Measurements from ENCODE around the gene STAT3.
A peak's percentile ranks its signal among the peaks of the same experiment; 100 is the strongest.
"Not testable (repeated sequence)": the region's sequence is repeated elsewhere in the genome, so short reads cannot be mapped to it uniquely, and the experiment has no call there.

Gene STAT3

DNA sequence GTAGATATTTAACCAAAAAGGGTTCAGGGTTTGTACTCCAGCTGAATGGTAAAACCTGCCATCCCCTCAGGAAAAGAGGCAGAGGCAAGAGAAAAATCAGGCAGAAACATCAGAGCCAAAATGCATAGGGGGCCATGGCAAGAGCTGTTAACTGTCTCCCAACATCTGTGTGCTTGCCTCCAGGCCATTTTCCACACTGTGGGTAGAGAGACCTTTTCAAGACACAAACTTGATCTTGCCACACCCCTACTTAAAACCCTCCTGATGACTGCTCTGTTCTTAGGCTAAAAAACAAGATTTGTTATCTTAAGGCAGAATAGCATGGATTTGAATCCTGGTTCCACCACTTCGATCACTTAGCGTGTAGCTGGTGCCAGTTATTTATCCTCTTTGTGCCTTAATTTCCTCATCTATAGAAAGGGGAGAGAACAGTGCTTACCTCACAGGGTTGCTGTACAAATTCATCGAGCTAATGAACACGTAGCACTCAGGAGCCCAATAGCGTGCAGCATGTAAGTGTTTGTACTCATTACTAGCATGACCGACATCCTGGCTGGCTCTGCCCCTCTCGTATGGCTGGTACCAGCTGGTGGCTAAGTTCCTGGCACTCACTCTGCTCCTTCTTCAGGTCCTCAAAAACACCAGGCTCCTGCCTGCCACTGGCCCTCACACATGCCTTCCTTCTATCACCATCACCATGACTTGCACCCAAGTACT is 25.8 kb downstream of the STAT3 start:
- in situ Hi-C loops (cut with MboI; ENCODE audit: low pct_unique_long_range_greater_than_20kb, low sequenced_read_pairs), result no loop called here
- no peak for DNase-seq

DNA sequence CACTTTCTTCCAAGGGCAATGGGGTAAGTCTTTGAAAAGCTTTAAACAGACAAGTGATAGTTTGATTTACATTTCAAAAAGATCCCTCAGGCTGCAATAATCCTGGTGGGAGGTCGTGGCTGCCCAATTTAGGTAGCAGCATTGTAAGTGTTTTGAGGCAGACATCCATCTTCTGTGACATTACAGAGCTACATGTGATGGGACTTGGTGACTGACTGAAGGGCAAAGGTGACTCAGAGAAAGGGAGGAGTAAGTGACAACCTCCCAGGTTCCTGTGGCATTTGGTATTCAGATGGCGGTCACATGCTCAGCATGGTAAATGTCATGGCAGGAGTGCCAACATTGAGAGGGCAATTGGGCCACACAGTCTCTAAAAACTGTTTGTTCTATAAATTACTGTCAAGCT is 26.5 kb downstream of the STAT3 start:
- DNase-seq, result no peak

DNA sequence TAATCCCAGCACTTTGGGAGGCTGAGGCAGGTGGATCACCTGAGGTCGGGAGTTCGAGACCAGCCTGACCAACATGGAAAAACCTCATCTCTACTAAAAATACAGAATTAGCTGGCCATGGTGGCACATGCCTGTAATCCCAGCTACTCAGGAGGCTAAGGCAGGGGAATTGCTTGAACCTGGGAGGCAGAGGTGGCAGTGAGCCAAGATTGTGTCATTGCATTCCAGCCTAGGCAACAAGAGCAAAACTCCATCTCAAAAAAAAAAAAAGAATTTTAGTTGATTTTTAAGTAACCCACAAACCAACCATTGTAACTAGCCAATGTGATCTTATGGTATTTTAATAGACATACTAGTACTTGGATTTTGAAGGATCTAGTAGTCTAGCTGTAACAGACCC is 27.9 kb downstream of the STAT3 start:
- DNase-seq; in situ Hi-C loops (cut with MboI; ENCODE audit: low pct_unique_long_range_greater_than_20kb, low sequenced_read_pairs): not testable (repeated sequence)

More for the DNA sequence above, 26.5 kb downstream of the STAT3 start:
- in situ Hi-C loops (cut with MboI; ENCODE audit: low pct_unique_long_range_greater_than_20kb, low sequenced_read_pairs), result no loop called here

DNA sequence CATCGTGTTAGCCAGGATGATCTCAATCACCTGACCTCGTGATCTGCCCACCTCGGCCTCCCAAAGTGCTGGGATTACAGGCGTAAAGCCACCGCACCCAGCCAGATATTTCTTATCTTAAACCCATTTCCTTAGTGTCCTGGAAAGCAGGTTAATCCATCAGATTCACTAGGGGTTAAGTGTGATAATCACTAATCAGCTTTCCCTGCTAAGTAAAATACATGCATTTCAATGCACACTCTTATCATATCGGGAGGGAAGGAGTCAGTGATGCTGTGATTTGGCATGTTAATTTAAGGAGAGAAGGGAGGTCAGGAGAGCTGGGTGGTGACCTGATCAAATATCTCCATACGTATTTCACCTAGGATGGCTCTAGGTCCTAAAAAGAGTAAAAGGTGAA is 29.1 kb downstream of the STAT3 start:
- no peak for DNase-seq
- in situ Hi-C loops (cut with MboI; ENCODE audit: low pct_unique_long_range_greater_than_20kb, low sequenced_read_pairs), result no loop called here

DNA sequence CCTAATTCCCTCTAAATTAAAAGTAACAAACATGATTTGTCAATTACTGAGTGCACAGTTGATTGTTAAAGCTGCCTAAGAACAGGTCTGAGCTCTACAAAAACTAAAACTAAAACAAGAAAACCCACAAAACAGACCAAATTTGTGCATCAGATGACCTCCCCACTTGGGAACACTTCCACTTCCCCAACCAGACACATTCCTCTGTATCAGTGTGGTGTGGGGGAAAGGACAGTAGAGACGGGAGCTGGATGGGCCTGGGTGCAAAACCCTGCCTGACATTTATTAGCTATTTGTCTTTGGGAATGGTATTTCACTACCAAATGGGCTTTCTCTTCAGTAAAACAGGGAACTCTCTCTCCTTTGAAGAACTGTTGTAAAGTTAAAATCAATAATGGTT is 29.8 kb downstream of the STAT3 start:
- in situ Hi-C loops (cut with MboI; ENCODE audit: low pct_unique_long_range_greater_than_20kb, low sequenced_read_pairs), result no loop called here
- DNase-seq, result no peak

DNA sequence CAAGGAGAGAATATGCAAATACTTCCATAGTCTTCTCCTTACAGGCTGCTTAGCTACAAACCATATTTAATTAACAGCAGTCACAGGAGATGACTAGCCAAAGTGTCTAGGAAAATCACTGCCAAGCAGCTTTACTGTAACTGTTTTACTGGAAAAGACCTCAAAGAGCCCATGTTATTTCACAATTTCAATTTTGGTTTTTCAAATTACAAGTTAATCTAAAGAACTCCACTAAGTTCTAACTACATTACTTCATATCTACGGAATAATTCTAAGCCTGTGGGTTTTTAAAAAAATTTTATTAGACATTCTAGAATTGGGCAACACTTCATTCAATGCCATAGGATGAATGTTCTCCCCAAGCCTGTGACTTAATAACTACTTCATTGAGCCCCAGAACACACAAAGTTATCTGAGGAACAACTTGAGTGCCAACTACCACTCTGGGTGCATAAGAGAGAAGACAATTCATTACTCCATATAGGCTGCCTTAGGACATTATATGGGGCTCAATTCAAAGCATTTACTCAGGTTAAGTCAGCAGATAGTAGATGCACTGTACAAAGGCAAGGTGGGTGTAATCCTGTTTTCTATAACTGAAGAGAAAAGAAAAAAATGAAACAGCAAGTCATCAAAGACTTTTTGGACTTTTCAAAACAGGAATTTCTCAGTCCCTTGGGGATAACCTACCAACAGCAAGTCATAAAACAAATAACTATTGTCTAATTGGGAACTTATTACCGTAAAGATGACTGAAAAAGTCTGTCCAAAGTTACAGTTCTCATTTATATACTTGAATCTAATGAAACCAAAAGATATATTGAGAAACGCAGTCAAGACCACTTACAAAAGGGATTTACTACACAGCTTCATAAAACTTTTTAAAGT is 33.0 kb downstream of the STAT3 start:
- in situ Hi-C loops (cut with MboI; ENCODE audit: low pct_unique_long_range_greater_than_20kb, low sequenced_read_pairs), result no loop called here
- DNase-seq, result no peak

DNA sequence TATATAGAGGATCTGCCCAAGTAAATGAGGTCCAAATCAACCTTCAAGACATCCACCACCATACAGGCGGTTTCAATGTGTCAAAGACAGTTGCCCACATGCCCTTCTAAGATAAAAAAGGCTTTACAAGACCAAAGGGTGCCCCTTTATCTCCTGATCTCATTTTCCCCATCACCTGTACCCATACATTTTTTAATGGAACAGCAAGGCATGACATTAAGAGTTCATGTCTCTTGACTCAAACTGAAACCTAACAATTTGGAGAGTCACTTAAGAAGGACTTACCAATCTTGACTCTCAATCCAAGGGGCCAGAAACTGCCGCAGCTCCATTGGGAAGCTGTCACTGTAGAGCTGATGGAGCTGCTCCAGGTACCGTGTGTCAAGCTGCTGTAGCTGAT is 40.1 kb downstream of the STAT3 start:
- DNase-seq, result no peak
- in situ Hi-C loops (cut with MboI; ENCODE audit: low pct_unique_long_range_greater_than_20kb, low sequenced_read_pairs), result no loop called here

DNA sequence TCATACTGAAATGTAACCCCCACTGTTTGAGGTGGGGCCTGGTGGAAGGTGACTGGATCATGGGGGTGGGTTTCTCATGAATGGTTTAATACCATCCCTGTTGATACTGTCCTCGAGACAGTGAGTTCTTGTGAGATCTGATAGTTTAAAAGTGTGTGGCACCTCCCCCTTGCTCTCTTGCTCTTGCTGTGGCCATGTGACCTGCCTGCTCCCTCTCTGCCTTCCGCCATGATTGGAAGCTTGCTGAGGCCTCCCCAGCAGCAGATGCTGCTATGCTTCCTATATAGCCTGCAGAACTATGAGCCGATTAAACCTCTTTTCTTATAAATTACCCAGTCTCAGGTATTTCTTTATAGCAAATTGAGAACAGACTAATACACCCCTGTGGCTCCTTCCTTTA is 40.6 kb downstream of the STAT3 start:
- no peak for DNase-seq
- in situ Hi-C loops (cut with MboI; ENCODE audit: low pct_unique_long_range_greater_than_20kb, low sequenced_read_pairs), result no loop called here

DNA sequence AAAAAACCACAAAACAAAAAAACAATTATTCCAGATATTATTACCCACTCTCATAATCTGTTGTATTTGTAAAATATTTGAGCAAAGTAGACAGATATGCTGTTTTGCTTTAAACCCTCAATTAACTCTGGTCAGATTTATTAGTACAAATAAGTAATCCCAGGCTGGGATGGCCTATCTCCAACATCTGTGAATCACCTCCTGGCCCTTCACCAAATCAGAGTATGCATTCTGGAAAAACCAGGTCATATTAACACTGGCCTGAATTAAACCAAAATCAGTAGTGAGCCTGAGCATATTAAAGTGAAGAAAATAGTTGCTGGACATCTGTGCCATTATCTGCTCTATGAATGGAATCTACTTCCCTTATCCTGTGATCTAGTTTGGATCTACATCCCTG is 41.0 kb downstream of the STAT3 start:
- in situ Hi-C loops (cut with MboI; ENCODE audit: low pct_unique_long_range_greater_than_20kb, low sequenced_read_pairs), result no loop called here
- no peak for DNase-seq

DNA sequence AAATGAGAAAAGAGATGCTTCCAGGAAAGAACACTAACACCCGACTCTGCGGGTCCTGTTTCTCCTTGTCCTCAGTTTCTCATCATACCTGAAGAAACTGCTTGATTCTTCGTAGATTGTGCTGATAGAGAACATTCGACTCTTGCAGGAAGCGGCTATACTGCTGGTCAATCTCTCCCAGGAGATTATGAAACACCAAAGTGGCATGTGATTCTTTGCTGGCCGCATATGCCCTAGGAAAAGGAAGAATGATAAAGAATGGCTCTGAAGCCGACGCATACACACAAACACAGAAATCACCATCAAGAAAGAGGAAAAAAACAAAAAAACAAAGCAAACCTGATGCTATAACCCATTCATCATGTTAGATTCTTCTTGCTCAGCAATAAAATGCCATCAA is 41.8 kb downstream of the STAT3 start:
- no peak for DNase-seq
- in situ Hi-C loops (cut with MboI; ENCODE audit: low pct_unique_long_range_greater_than_20kb, low sequenced_read_pairs), result no loop called here

DNA sequence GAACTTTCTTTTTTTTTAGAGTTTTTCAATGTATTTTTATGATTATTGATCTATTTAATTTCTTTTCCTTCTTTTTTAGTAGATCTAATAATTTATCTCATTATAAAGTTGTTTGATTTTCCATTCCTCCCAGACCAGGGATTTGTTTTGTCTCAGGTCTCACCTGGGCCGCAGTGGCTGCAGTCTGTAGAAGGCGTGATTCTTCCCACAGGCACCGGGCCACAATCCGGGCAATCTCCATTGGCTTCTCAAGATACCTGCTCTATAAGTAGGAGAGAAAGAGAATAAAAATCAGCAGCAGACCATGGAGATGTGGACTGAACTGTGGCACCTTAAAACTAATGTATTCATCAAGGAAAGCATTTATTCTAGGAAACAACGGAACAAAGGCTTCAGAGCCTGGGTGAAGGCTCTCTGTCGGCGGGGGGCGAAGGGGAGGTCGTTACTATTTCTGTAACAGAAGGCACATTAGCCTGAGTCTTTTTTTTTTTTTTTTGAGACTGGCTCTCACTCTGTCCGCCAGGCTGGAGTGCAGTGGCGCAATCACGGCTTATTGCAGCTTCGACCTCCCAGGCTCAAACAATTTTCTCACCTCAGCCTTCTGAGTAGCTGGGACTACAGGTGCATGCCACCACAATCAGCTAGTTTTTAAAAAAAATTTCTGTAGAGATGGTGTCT is 42.7 kb downstream of the STAT3 start:
- in situ Hi-C loops (cut with MboI; ENCODE audit: low pct_unique_long_range_greater_than_20kb, low sequenced_read_pairs), result no loop called here
- peak; percentile 28 for DNase-seq

DNA sequence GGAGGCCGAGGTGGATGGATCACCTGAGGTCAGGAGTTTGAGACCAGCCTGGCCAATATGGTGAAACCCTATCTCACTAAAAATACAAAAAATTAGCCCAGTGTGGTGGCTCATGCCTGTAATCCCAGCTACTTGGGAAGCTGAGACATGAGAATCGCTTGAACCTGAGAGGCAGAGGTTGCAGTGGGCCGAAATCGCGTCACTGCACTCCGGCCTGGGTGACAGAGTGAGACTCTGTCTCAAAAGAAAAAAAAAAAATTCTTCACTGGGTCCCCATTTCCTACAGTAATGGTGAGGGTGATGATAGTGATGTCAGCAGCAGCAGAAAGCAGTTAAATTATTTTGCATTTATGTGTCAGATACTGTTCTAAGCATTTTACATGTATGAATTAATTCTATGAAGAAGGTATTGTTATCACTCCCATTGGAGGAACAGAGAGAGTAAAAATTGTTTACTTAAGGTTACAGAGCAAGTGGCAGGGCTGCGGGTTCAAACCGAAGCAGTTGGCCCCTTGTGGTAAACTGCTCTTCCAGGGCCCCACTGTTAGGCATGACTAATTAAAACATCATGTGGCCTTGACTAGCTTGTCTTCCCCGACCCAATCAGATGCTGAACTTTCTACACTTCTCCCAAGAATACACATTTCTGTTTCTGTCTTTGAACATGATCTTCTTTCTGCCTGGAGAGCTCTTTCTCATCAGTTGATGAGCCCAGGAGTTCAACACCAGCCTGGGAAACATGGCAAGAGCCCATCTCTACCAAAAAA is 45.8 kb downstream of the STAT3 start:
- peak; percentile 41 for DNase-seq
- in situ Hi-C loops (cut with MboI; ENCODE audit: low pct_unique_long_range_greater_than_20kb, low sequenced_read_pairs), result no loop called here

DNA sequence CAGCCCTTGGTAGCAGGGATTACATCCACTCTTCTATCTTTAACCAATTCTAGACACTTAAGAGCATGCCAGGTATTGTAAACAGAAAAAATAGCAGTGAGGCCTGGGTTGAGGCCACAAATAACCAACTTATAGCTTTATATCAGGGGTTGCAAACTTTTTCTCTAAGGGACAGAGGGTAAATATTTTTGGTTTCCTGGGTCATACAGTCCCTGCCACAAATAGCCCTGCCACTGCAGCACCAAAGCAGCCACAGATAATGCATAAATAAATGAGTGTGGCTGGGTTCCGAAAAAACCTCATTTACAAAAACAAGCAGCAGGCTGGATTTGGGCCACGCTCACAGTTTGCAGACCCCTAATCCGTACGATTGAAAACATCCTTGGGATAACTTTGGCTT is 46.7 kb downstream of the STAT3 start:
- in situ Hi-C loops (cut with MboI; ENCODE audit: low pct_unique_long_range_greater_than_20kb, low sequenced_read_pairs), result no loop called here
- no peak for DNase-seq

DNA sequence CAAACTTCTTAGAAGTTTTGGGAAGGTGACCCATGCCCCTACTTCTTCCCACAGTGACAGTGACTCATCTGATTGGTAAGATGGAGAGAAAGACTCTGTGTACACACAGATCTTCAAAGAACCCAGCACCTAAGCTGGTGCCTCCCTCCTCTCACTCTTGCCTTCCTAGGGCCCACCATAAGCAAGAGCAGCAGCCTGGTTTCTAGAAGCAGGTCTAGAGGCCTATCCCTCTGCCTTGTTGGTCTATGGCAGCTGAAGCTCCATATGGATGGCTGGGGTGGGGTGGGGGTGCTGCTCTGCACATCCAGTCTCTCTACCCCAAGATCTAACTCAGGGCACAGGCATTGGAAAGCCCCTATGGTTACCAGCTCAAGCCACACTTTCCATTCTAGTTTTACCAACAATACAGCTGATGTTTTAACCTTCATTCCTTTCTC is 47.5 kb downstream of the STAT3 start:
- DNase-seq, result no peak
- in situ Hi-C loops (cut with MboI; ENCODE audit: low pct_unique_long_range_greater_than_20kb, low sequenced_read_pairs), result no loop called here

DNA sequence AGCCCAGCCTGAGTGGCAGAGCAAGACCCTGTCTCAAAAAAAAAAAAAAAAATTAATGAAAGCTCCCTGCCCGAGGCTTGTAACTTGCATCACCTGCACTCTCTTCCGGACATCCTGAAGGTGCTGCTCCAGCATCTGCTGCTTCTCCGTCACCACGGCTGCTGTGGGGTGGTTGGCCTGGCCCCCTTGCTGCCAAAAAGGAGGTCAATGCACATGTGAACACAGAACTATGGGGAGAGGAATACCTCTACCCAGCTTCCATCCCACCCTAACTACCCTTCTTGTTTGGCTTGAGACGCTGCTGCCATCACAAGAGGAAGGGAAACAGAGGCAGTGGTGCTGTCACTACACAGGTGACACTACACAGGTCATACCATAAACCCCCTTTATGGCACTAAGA is 49.0 kb downstream of the STAT3 start:
- in situ Hi-C loops (cut with MboI; ENCODE audit: low pct_unique_long_range_greater_than_20kb, low sequenced_read_pairs), result loop anchor here (10.0 kb wide), 1 partner anchor 46 kb away; the partner anchor contains the start of gene STAT3
- no peak for DNase-seq

DNA sequence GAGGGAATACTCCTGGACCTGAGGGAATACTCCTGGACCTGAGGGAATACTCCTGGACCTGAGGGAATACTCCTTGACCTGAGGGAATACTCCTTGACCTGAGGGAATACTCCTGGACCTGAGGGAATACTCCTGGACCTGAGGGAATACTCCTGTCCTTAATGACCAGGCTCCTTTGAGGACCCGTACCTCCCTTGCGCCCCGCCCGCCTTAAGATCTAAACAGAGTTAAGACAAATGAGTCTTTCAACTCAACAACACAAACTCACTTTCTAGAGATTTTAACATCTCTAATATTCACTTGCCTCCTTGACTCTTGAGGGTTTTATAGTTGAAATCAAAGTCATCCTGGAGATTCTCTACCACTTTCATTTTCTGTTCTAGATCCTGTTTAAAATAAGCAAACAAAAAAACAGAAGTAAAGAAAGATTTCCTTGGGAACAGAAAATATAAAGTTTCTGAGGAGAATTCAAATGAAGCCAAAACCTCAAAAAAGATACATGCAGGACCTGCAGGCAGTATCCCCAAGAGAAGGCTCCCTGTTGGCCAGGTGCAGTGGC is 49.7 kb downstream of the STAT3 start:
- no peak for DNase-seq
- in situ Hi-C loops (cut with MboI; ENCODE audit: low pct_unique_long_range_greater_than_20kb, low sequenced_read_pairs), result loop anchor here (10.0 kb wide), 1 partner anchor 46 kb away; the partner anchor contains the start of gene STAT3

DNA sequence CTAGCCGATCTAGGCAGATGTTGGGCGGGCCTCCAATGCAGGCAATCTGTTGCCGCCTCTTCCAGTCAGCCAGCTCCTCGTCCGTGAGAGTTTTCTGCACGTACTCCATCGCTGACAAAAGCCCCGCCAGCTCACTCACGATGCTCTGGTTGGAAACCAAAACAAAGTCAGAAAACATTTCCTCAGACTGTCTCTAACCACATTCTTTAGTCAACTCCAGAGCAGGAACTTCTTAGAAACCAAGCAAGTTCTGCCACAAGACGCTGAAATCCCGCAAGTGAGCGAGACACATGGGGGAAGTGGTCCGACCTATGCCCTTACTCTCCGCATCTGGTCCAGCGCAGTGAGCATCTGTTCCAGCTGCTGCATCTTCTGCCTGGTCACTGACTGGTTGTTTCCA is 50.8 kb downstream of the STAT3 start:
- no peak for DNase-seq
- in situ Hi-C loops (cut with MboI; ENCODE audit: low pct_unique_long_range_greater_than_20kb, low sequenced_read_pairs), result loop anchor here (10.0 kb wide), 1 partner anchor 47 kb away; the partner anchor contains the start of gene STAT3

DNA sequence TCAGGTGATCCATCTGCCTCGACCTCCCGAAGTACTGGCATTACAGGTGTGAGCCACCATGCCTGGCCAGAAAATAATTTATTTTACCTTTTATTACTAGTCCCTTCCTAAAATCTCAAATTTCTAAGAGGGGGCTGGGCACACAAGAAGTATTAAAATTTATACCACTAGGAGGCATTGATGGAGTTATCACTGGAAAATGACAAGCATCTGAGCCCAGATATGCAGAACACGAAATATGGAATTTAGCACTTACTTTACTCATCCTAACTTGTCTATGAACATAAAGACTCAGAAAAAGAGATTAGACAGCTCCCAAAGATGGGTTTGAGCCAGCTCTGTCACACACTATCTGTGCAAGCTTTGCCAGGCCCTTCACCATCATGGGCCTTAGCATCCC is 53.6 kb downstream of the STAT3 start:
- in situ Hi-C loops (cut with MboI; ENCODE audit: low pct_unique_long_range_greater_than_20kb, low sequenced_read_pairs), result loop anchor here (10.0 kb wide), 1 partner anchor 50 kb away; the partner anchor contains the start of gene STAT3
- no peak for DNase-seq

DNA sequence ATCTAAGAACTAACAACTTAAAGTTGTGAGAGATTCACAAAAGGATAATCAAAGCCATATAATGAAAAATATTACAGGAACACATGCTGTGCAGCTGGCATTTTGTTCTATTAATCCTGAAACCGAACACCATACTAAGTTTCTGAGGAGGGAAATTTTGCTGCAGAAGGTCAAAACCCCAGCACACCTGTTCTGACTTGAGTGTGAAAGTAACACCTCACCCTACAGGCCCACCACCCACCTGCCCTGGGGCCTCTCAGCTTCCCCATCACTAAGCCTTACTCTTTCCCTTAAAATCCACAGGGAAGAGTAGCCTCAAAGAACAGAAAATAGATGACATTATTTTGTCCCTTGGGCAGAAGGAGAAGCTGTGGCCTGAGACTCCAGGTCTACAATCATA is 55.2 kb downstream of the STAT3 start:
- no peak for DNase-seq
- in situ Hi-C loops (cut with MboI; ENCODE audit: low pct_unique_long_range_greater_than_20kb, low sequenced_read_pairs), result loop anchor here (10.0 kb wide), 1 partner anchor 52 kb away; the partner anchor contains the start of gene STAT3

Measured in KBM-7 (cell line).